ENCODE results near the gene PREP.
"Not testable (repeated sequence)": the region's sequence is repeated elsewhere in the genome, so short reads cannot be mapped to it uniquely, and the experiment has no call there.

The PREP gene

GRCh38 chr6:105269390-105269789 lies 133.5 kb downstream of the PREP start:
- DNase-seq (ENCODE audit: low read depth in 2 of 2), result no peak

DNA sequence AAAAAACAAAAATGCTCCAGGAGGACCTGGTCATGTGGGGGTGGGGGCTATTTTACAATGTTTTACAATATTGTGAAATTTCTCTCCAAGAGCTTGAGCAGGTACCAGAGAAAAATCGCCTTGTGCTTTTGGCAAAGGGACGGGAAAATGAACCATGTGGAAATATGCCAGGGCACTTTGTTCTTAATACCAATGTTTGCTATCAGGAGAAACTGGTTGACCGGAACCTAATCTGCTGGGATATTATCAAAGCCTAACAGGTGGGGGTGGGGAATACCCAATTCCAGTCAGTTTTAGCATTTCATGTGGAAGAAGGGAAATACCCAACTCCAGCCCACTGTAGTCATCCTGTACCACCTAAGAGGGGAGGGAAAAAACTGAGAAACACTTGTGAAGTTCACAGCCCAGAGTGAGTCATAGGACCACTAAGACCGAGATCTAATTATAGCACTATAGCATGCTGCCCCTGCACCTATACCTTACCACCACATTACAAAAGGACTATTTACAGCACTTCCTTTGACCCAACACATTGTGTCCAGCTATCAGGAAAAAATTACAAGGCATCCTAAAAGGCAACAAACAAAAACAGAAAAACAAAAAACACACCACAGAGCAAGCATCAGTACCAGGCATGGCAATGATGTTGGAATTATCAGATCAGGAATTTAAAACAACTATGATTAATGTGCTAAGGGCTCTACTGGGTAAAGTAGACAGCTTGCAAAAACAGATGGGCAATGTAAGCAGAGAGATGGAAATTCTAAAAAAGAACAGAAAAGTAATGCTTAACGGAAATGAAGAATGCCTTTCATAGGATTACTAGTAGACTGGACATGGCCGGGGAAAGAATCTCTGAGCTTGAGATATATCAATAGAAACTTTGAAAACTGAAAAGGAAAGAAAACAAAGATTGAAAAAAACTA lies 138.9 kb downstream of the PREP start:
- no peak for DNase-seq (ENCODE audit: low read depth in 2 of 2)

GRCh38 chr6:105259913-105260889 lies 142.7 kb downstream of the PREP start:
- DNase-seq (ENCODE audit: low read depth in 2 of 2), result no peak

GRCh38 chr6:105258816-105259215 lies 144.1 kb downstream of the PREP start:
- no peak for DNase-seq (ENCODE audit: low read depth in 2 of 2)

GRCh38 chr6:105257340-105257739 lies 145.5 kb downstream of the PREP start:
- no peak for DNase-seq (ENCODE audit: low read depth in 2 of 2)

DNA sequence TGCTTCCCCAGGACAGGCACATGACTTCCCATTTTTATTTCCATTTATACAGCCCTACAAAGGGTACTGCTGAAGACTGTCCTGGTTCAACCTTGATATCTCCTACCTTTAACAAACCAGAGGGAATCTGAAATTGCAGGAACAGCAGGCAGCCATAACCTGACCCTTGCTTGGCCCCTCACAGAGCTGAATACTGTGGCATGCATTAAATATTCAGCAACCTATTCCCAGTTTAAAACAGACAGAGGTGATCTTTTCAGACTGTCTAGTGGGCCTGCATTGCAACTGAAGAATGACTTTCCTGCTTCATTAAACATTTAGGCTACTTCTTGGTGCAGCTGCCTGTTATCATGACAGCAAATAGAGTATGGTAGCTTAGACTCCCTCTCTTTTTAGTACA lies 146.3 kb downstream of the PREP start:
- DNase-seq (ENCODE audit: low read depth in 2 of 2), result no peak

GRCh38 chr6:105253787-105254186 lies 149.1 kb downstream of the PREP start:
- DNase-seq (ENCODE audit: low read depth in 2 of 2), result no peak

- no peak for DNase-seq (ENCODE audit: low read depth in 2 of 2)
These were observed 151.2 kb downstream of the PREP start for GRCh38 chr6:105251689-105252088.

GRCh38 chr6:105250533-105250932 lies 152.3 kb downstream of the PREP start:
- DNase-seq (ENCODE audit: low read depth in 2 of 2), result no peak

DNA sequence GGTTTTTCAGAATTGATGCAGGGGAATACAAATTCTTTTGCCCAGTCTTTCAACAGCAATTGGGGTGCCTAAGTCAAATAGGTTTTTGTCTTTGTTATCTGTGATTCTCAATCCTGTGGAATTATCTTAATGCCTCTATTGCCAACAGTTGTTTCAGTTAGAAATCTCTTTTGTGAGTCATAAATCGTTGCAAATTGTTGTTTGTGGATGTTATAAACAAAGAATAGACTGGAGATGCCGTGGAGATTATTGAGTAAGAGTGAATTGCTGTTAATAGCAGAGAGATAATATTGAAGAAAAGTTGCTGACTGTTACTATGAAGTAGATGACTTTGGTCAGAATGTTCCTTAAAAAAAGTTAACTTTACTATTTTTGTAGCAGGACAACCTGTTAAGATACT lies 159.4 kb downstream of the PREP start:
- no peak for DNase-seq (ENCODE audit: low read depth in 2 of 2)

- DNase-seq (ENCODE audit: low read depth in 2 of 2), result no peak
These were observed 167.7 kb downstream of the PREP start for GRCh38 chr6:105235155-105235554.

DNA sequence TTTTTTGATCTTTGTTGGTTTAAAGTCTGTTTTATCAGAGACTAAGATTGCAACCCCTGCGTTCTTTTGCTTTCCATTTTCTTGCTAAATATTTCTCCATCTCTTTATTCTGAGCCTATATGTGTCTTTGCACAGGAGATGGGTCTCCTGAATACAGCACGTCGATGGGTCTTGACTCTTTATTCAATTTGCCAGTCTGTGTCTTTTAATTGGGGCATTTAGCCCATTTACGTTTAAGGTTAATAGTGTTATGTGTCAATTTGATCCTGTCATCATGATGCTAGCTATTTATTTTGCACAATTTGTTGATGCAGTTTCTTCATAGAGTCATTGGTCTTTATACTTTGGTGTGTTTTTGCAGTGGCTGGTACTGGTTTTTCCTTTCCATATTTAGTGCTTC lies 171.1 kb downstream of the PREP start:
- not testable (repeated sequence) for DNase-seq (ENCODE audit: low read depth in 2 of 2)

Measured in fibroblast of skin of left biceps (primary cell).